Measurements from ENCODE around the gene CRIP2.

GRCh38 chr14:105461903-105462302 is 12.7 kb upstream of the CRIP2 start:
- TF ChIP-seq EZH2 (IDR thresholded peaks at IDR 0.05; ENCODE audit: low read depth, unreplicated experiment) (no peak), POLR2AphosphoS5 (IDR thresholded peaks at IDR 0.05; ENCODE audit: low read depth) (no peak), JUNB (IDR thresholded peaks at IDR 0.05; ENCODE audit: unreplicated experiment) (no peak), CREB1 (CRISPR knock-in tag; IDR thresholded peaks at IDR 0.05; ENCODE audit: low read depth) (no peak), EZH2phosphoT487 (IDR thresholded peaks at IDR 0.05; ENCODE audit: unreplicated experiment) (no peak)
- TF ChIP-seq, protein P1, sequence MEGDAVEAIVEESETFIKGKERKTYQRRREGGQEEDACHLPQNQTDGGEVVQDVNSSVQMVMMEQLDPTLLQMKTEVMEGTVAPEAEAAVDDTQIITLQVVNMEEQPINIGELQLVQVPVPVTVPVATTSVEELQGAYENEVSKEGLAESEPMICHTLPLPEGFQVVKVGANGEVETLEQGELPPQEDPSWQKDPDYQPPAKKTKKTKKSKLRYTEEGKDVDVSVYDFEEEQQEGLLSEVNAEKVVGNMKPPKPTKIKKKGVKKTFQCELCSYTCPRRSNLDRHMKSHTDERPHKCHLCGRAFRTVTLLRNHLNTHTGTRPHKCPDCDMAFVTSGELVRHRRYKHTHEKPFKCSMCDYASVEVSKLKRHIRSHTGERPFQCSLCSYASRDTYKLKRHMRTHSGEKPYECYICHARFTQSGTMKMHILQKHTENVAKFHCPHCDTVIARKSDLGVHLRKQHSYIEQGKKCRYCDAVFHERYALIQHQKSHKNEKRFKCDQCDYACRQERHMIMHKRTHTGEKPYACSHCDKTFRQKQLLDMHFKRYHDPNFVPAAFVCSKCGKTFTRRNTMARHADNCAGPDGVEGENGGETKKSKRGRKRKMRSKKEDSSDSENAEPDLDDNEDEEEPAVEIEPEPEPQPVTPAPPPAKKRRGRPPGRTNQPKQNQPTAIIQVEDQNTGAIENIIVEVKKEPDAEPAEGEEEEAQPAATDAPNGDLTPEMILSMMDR (conservative IDR thresholded peaks at IDR 0.05; ENCODE audit: low read depth in 2 of 2), result no peak
- TF ChIP-seq, protein P2, sequence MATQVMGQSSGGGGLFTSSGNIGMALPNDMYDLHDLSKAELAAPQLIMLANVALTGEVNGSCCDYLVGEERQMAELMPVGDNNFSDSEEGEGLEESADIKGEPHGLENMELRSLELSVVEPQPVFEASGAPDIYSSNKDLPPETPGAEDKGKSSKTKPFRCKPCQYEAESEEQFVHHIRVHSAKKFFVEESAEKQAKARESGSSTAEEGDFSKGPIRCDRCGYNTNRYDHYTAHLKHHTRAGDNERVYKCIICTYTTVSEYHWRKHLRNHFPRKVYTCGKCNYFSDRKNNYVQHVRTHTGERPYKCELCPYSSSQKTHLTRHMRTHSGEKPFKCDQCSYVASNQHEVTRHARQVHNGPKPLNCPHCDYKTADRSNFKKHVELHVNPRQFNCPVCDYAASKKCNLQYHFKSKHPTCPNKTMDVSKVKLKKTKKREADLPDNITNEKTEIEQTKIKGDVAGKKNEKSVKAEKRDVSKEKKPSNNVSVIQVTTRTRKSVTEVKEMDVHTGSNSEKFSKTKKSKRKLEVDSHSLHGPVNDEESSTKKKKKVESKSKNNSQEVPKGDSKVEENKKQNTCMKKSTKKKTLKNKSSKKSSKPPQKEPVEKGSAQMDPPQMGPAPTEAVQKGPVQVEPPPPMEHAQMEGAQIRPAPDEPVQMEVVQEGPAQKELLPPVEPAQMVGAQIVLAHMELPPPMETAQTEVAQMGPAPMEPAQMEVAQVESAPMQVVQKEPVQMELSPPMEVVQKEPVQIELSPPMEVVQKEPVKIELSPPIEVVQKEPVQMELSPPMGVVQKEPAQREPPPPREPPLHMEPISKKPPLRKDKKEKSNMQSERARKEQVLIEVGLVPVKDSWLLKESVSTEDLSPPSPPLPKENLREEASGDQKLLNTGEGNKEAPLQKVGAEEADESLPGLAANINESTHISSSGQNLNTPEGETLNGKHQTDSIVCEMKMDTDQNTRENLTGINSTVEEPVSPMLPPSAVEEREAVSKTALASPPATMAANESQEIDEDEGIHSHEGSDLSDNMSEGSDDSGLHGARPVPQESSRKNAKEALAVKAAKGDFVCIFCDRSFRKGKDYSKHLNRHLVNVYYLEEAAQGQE (IDR thresholded peaks at IDR 0.05; ENCODE audit: unreplicated experiment), result no peak

Data from GM23338 (cell line).